ENCODE data around the gene PRKCH. TPM values are rescaled to one million over a fixed set of nuclear protein-coding genes. Genes with fewer than 3 reads are reported as not detected.
"Not testable (repeated sequence)": the region's sequence is repeated elsewhere in the genome, so short reads cannot be mapped to it uniquely, and the experiment has no call there.

The PRKCH gene
- total RNA-seq, 1 experiment from 2014 or later: 3.5 TPM

GRCh38 chr14:61459229-61459628, 137.8 kb downstream of the PRKCH start:
- no peak for DNase-seq (ENCODE audit: low spot score)

- no peak for DNase-seq (ENCODE audit: low spot score)
Observed at GRCh38 chr14:61460063-61460462, 138.7 kb downstream of the PRKCH start.

- no peak for DNase-seq (ENCODE audit: low spot score)
Observed at GRCh38 chr14:61460718-61461611, 139.6 kb downstream of the PRKCH start.

GRCh38 chr14:61461808-61462275, 140.5 kb downstream of the PRKCH start:
- DNase-seq (ENCODE audit: low spot score): peak; percentile 66

- peak; percentile 48 for DNase-seq (ENCODE audit: low spot score)
Observed at GRCh38 chr14:61462566-61463193, 141.3 kb downstream of the PRKCH start.

- DNase-seq (ENCODE audit: low spot score): no peak
Observed at GRCh38 chr14:61463664-61464285, 142.4 kb downstream of the PRKCH start.

GRCh38 chr14:61464539-61465320, 143.4 kb downstream of the PRKCH start:
- not testable (repeated sequence) for DNase-seq (ENCODE audit: low spot score)

- DNase-seq (ENCODE audit: low spot score): no peak
Observed at GRCh38 chr14:61466249-61466904, 145.0 kb downstream of the PRKCH start.

- DNase-seq (ENCODE audit: low spot score): no peak
Observed at GRCh38 chr14:61466905-61467280, 145.5 kb downstream of the PRKCH start.

- no peak for DNase-seq (ENCODE audit: low spot score)
Observed at GRCh38 chr14:61467296-61467695, 145.9 kb downstream of the PRKCH start.

GRCh38 chr14:61468063-61468825, 146.9 kb downstream of the PRKCH start:
- no peak for DNase-seq (ENCODE audit: low spot score)

- no peak for DNase-seq (ENCODE audit: low spot score)
Observed at GRCh38 chr14:61469781-61470180, 148.4 kb downstream of the PRKCH start.

- DNase-seq (ENCODE audit: low spot score): peak; percentile 86
Observed at GRCh38 chr14:61470261-61470960, 149.0 kb downstream of the PRKCH start.

GRCh38 chr14:61470961-61471293, 149.5 kb downstream of the PRKCH start:
- no peak for DNase-seq (ENCODE audit: low spot score)

GRCh38 chr14:61471297-61472005, 150.1 kb downstream of the PRKCH start:
- no peak for DNase-seq (ENCODE audit: low spot score)

- peak; percentile 90 for DNase-seq (ENCODE audit: low spot score)
Observed at GRCh38 chr14:61472011-61472672, 150.8 kb downstream of the PRKCH start.

GRCh38 chr14:61472801-61473376, 151.5 kb downstream of the PRKCH start:
- DNase-seq (ENCODE audit: low spot score): no peak

GRCh38 chr14:61474015-61474414, 152.6 kb downstream of the PRKCH start:
- DNase-seq (ENCODE audit: low spot score): no peak

All from A172 (cell line).